Upper lobe of right lung (tissue), 1 donor: Measurements from ENCODE around the gene ALG5. TPM values are rescaled to one million over a fixed set of nuclear protein-coding genes. Genes with fewer than 3 reads are reported as not detected.

ENCODE experiments used
- ATAC-seq: fragments of 200-7000 bp; cut with Tn5 transposase; one replicate; pipeline ENCODE4 v1.9.1; 2020; ENCODE audit warnings: mild to moderate bottlenecking, moderate library complexity
- DNase-seq: peaks from one replicate; pipeline ENCODE4 v3.0.0-alpha.2; 2020
- H3K27ac ChIP-seq: fragments of 200-600 bp; one replicate; pipeline ENCODE4 v1.8.0; 2022
- H3K27me3 ChIP-seq: fragments of 200-600 bp; one replicate; pipeline ENCODE4 v1.8.0; 2022; ENCODE audit warnings: mild to moderate bottlenecking
- H3K36me3 ChIP-seq: fragments of 200-600 bp; one replicate; pipeline ENCODE4 v1.8.0; 2022
- H3K4me1 ChIP-seq: fragments of 200-600 bp; one replicate; pipeline ENCODE4 v1.8.0; 2022
- H3K4me3 ChIP-seq: fragments of 200-600 bp; one replicate; pipeline ENCODE4 v1.8.0; 2022; ENCODE audit warnings: mild to moderate bottlenecking
- H3K9me3 ChIP-seq: fragments of 200-600 bp; one replicate; pipeline ENCODE4 v1.8.0; 2022
- CTCF ChIP-seq: fragments of 200-600 bp; IDR thresholded peaks from one replicate; pipeline ENCODE4 v1.8.0; 2022; ENCODE audit warnings: antibody characterized with exemption
- intact Hi-C: fragments of 100-400 bp; cut with DNase I; formaldehyde crosslinking; loops from one replicate; pipeline ENCODE4 v1.11.0; 2022
- total RNA-seq: library from RNA; stranded (reverse); fragmentation: NEBNext Ultra II Directional; extraction: Animal tissue kit (Norgen Biotek cat#: 25700); gene quantifications from one replicate; pipeline ENCODE4 v1.2.1, GENCODE V29; 2021
- donor health status: DM: no; HTN: yes; CAD: no; lungs with severe emphysema.

ALG5 gene
- total RNA-seq, 1 donor from 2014 or later = 27.2 TPM

GRCh38 chr13:36965767-36966166 is 33.4 kb downstream of the ALG5 start:
- Histone ChIP-seq H3K4me3 (no peak overlapping the region), H3K27ac (no peak overlapping the region), H3K36me3 (peaks cover 84% of the 10 kb centered on the region), H3K4me1 (no peaks in the 10 kb centered on the region), H3K9me3 (no peaks in the 10 kb centered on the region), H3K27me3 (no peaks in the 10 kb centered on the region)
- TF ChIP-seq CTCF = no peak
- DNase-seq (no peak), ATAC-seq (no peak)
- intact Hi-C loops = no loop called here

- DNase-seq (no peak), ATAC-seq (no peak)
- Histone ChIP-seq H3K27ac (no peak overlapping the region), H3K27me3 (no peaks in the 10 kb centered on the region), H3K9me3 (no peaks in the 10 kb centered on the region), H3K36me3 (peaks cover 52% of the 10 kb centered on the region), H3K4me1 (no peaks in the 10 kb centered on the region), H3K4me3 (no peak overlapping the region)
- no peak for TF ChIP-seq CTCF
- intact Hi-C loops = no loop called here
Measured at GRCh38 chr13:36959456-36960116, 39.6 kb downstream of the ALG5 start.

- Histone ChIP-seq H3K27me3 (no peaks in the 10 kb centered on the region), H3K4me1 (no peaks in the 10 kb centered on the region), H3K4me3 (no peak overlapping the region), H3K27ac (no peak overlapping the region), H3K36me3 (peaks cover 47% of the 10 kb centered on the region), H3K9me3 (no peaks in the 10 kb centered on the region)
- no peak for TF ChIP-seq CTCF
- ATAC-seq (no peak), DNase-seq (no peak)
- intact Hi-C loops = no loop called here
Measured at GRCh38 chr13:36954542-36954941, 44.6 kb downstream of the ALG5 start.

GRCh38 chr13:36950920-36951319 is 48.2 kb downstream of the ALG5 start:
- Histone ChIP-seq H3K4me1 (no peaks in the 10 kb centered on the region), H3K36me3 (peaks cover 45% of the 10 kb centered on the region), H3K27ac (no peak overlapping the region), H3K9me3 (no peaks in the 10 kb centered on the region), H3K4me3 (no peak overlapping the region), H3K27me3 (no peaks in the 10 kb centered on the region)
- ATAC-seq = no peak
- intact Hi-C loops = no loop called here
- DNase-seq = no peak
- TF ChIP-seq CTCF = no peak

GRCh38 chr13:36950330-36950729 is 48.8 kb downstream of the ALG5 start:
- TF ChIP-seq CTCF = no peak
- Histone ChIP-seq H3K27ac (no peak overlapping the region), H3K27me3 (no peaks in the 10 kb centered on the region), H3K4me1 (no peaks in the 10 kb centered on the region), H3K36me3 (peaks cover 45% of the 10 kb centered on the region), H3K9me3 (no peaks in the 10 kb centered on the region), H3K4me3 (no peak overlapping the region)
- intact Hi-C loops = no loop called here
- ATAC-seq = no peak
- DNase-seq = no peak

GRCh38 chr13:36945078-36945477 is 54.1 kb downstream of the ALG5 start:
- no peak for TF ChIP-seq CTCF

More at GRCh38 chr13:36945078-36945477, 54.1 kb downstream of the ALG5 start:
- Histone ChIP-seq H3K27ac (no peak overlapping the region), H3K4me1 (no peaks in the 10 kb centered on the region), H3K27me3 (no peaks in the 10 kb centered on the region), H3K36me3 (peaks cover 12% of the 10 kb centered on the region), H3K4me3 (no peak overlapping the region), H3K9me3 (no peaks in the 10 kb centered on the region)
- intact Hi-C loops = no loop called here
- ATAC-seq (no peak), DNase-seq (no peak)
